NCI-H2227 treated with DMSO at 0.1 percent for 48 hours (cell line): ENCODE results near the gene SYT1.
A peak's percentile ranks its signal among the peaks of the same experiment; 100 is the strongest.
"Not testable (repeated sequence)": the region's sequence is repeated elsewhere in the genome, so short reads cannot be mapped to it uniquely, and the experiment has no call there.

Source experiments
- DNase-seq: peaks from one replicate; lab custom pipeline; 2025; lab: John Stamatoyannopoulos, UW

SYT1 gene

GRCh38 chr12:78864403-78864869, at the start of gene SYT1:
TSS of gene SYT1 (plus strand) at chr12:78864774.
- DNase-seq = peak; percentile 98

GRCh38 chr12:78818487-78818886, 46.1 kb upstream of the SYT1 start:
- peak; percentile 54 for DNase-seq

- DNase-seq = no peak
These were observed 43.6 kb upstream of the SYT1 start for GRCh38 chr12:78820946-78821345.

GRCh38 chr12:78824918-78825317, 39.7 kb upstream of the SYT1 start:
- DNase-seq = no peak

GRCh38 chr12:78829690-78830089, 34.9 kb upstream of the SYT1 start:
- no peak for DNase-seq

- no peak for DNase-seq
These were observed 29.1 kb upstream of the SYT1 start for GRCh38 chr12:78835493-78835892.

- DNase-seq = not testable (repeated sequence)
These were observed 24.0 kb upstream of the SYT1 start for GRCh38 chr12:78840518-78841019.

- DNase-seq = no peak
These were observed 11.3 kb upstream of the SYT1 start for GRCh38 chr12:78853231-78853630.

GRCh38 chr12:78863482-78864402, 832 bp upstream of the SYT1 start:
- DNase-seq = peak; percentile 82

GRCh38 chr12:78864870-78865463, 393 bp downstream of the SYT1 start:
- peak; percentile 65 for DNase-seq

- DNase-seq = no peak
These were observed 942 bp downstream of the SYT1 start for GRCh38 chr12:78865516-78865915.

- DNase-seq = peak; percentile 17
These were observed 1.9 kb downstream of the SYT1 start for GRCh38 chr12:78866518-78866917.

GRCh38 chr12:78870539-78870938, 6.0 kb downstream of the SYT1 start:
- DNase-seq = no peak

GRCh38 chr12:78871566-78871965, 7.0 kb downstream of the SYT1 start:
- DNase-seq = no peak

- no peak for DNase-seq
These were observed 13.9 kb downstream of the SYT1 start for GRCh38 chr12:78878459-78878858.

GRCh38 chr12:78878866-78879265, 14.3 kb downstream of the SYT1 start:
- no peak for DNase-seq

GRCh38 chr12:78880078-78880477, 15.5 kb downstream of the SYT1 start:
- DNase-seq = no peak

- no peak for DNase-seq
These were observed 17.1 kb downstream of the SYT1 start for GRCh38 chr12:78881685-78882084.

- DNase-seq = no peak
These were observed 20.9 kb downstream of the SYT1 start for GRCh38 chr12:78885466-78885865.

GRCh38 chr12:78886719-78887407, 22.3 kb downstream of the SYT1 start:
- DNase-seq = no peak

- no peak for DNase-seq
These were observed 22.9 kb downstream of the SYT1 start for GRCh38 chr12:78887444-78887843.

GRCh38 chr12:78888568-78888967, 24.0 kb downstream of the SYT1 start:
- no peak for DNase-seq
